Measurements from ENCODE around the gene CHST5.

CHST5 gene

GRCh38 chr16:75575958-75576357 is 40.0 kb upstream of the CHST5 start:
- peaks cover 91% of the 10 kb centered on the region for H3K36me3 ChIP-seq (ENCODE audit: insufficient read depth, low read length)

GRCh38 chr16:75573955-75574354 is 38.0 kb upstream of the CHST5 start:
- Histone ChIP-seq H3K27me3 (ENCODE audit: insufficient read depth, low read length, poor library complexity) (no peaks in the 10 kb centered on the region), H3K9me3 (ENCODE audit: insufficient read depth, low read length, severe bottlenecking) (no peaks in the 10 kb centered on the region), H3K4me1 (ENCODE audit: insufficient read depth, low read length) (peaks cover 4% of the 10 kb centered on the region; the same call in 1 of the 2 replicates), H4K20me1 (ENCODE audit: insufficient read depth, low read length) (peaks cover 31% of the 10 kb centered on the region; the same call in 1 of the 2 replicates), H2AFZ (ENCODE audit: low read depth, low read length) (no peak overlapping the region), H3K4me3 (ENCODE audit: low read depth in 1 of 2, low read length in 2 of 2) (no peak overlapping the region), H3K36me3 (ENCODE audit: insufficient read depth, low read length) (peaks cover 94% of the 10 kb centered on the region), H3K79me2 (ENCODE audit: insufficient read depth, low read length) (peaks cover 26% of the 10 kb centered on the region; the same call in 1 of the 2 replicates), H3K27ac (ENCODE audit: low read length) (no peak overlapping the region), H3K4me2 (ENCODE audit: insufficient read depth, low read length) (no peak overlapping the region), H3K9ac (ENCODE audit: low read depth, low read length) (no peak overlapping the region)
- no peak for ATAC-seq (ENCODE audit: insufficient read depth, low read depth)
- DNase-seq = no peak
- TF ChIP-seq EZH2 (IDR thresholded peaks at IDR 0.05; ENCODE audit: borderline replicate concordance, low read depth, low read length, severe bottlenecking) = no peak
- TF ChIP-seq CTCF (IDR thresholded peaks at IDR 0.05; ENCODE audit: borderline replicate concordance, extremely low read depth, low read length, poor library complexity, severe bottlenecking) = no peak

More at GRCh38 chr16:75575958-75576357, 40.0 kb upstream of the CHST5 start:
- H3K79me2 ChIP-seq (ENCODE audit: insufficient read depth, low read length) = peaks cover 17% of the 10 kb centered on the region; the same call in 1 of the 2 replicates
- no peak overlapping the region for H3K27ac ChIP-seq (ENCODE audit: low read length)
- peaks cover 30% of the 10 kb centered on the region for H4K20me1 ChIP-seq (ENCODE audit: insufficient read depth, low read length)
- no peak for ATAC-seq (ENCODE audit: insufficient read depth, low read depth)
- TF ChIP-seq EZH2 (IDR thresholded peaks at IDR 0.05; ENCODE audit: borderline replicate concordance, low read depth, low read length, severe bottlenecking) (no peak), CTCF (IDR thresholded peaks at IDR 0.05; ENCODE audit: borderline replicate concordance, extremely low read depth, low read length, poor library complexity, severe bottlenecking) (no peak)
- H3K4me3 ChIP-seq (ENCODE audit: low read depth in 1 of 2, low read length in 2 of 2) = no peak overlapping the region
- no peak overlapping the region for H2AFZ ChIP-seq (ENCODE audit: low read depth, low read length)
- no peak for DNase-seq
- H3K4me1 ChIP-seq (ENCODE audit: insufficient read depth, low read length) = no peaks in the 10 kb centered on the region
- no peaks in the 10 kb centered on the region for H3K27me3 ChIP-seq (ENCODE audit: insufficient read depth, low read length, poor library complexity)
- H3K4me2 ChIP-seq (ENCODE audit: insufficient read depth, low read length) = no peak overlapping the region
- no peaks in the 10 kb centered on the region for H3K9me3 ChIP-seq (ENCODE audit: insufficient read depth, low read length, severe bottlenecking)
- H3K9ac ChIP-seq (ENCODE audit: low read depth, low read length) = no peak overlapping the region

GRCh38 chr16:75572864-75573542 is 37.1 kb upstream of the CHST5 start:
- no peaks in the 10 kb centered on the region for H3K27me3 ChIP-seq (ENCODE audit: insufficient read depth, low read length, poor library complexity)
- peaks cover 94% of the 10 kb centered on the region for H3K36me3 ChIP-seq (ENCODE audit: insufficient read depth, low read length)
- peaks cover 8% of the 10 kb centered on the region; the same call in 1 of the 2 replicates for H3K4me1 ChIP-seq (ENCODE audit: insufficient read depth, low read length)
- no peak overlapping the region for H3K4me2 ChIP-seq (ENCODE audit: insufficient read depth, low read length)
- no peak for DNase-seq
- H3K9ac ChIP-seq (ENCODE audit: low read depth, low read length) = no peak overlapping the region
- H3K79me2 ChIP-seq (ENCODE audit: insufficient read depth, low read length) = peaks cover 35% of the 10 kb centered on the region
- H2AFZ ChIP-seq (ENCODE audit: low read depth, low read length) = no peak overlapping the region
- TF ChIP-seq CTCF (IDR thresholded peaks at IDR 0.05; ENCODE audit: borderline replicate concordance, extremely low read depth, low read length, poor library complexity, severe bottlenecking) (no peak), EZH2 (IDR thresholded peaks at IDR 0.05; ENCODE audit: borderline replicate concordance, low read depth, low read length, severe bottlenecking) (no peak)
- no peak overlapping the region for H3K27ac ChIP-seq (ENCODE audit: low read length)
- no peak overlapping the region for H3K4me3 ChIP-seq (ENCODE audit: low read depth in 1 of 2, low read length in 2 of 2)
- peaks cover 36% of the 10 kb centered on the region for H4K20me1 ChIP-seq (ENCODE audit: insufficient read depth, low read length)
- ATAC-seq (ENCODE audit: insufficient read depth, low read depth) = no peak
- no peaks in the 10 kb centered on the region for H3K9me3 ChIP-seq (ENCODE audit: insufficient read depth, low read length, severe bottlenecking)
